IMR-90 (cell line): ENCODE results near the gene PPP6C. TPM values are rescaled to one million over a fixed set of nuclear protein-coding genes. Genes with fewer than 3 reads are reported as not detected.
"Not testable (repeated sequence)": the region's sequence is repeated elsewhere in the genome, so short reads cannot be mapped to it uniquely, and the experiment has no call there.

Source experiments
- ATAC-seq: fragments of 200-7000 bp; cut with Tn5 transposase; 2 replicates; pipeline ENCODE4 v1.9.1; 2020; ENCODE audit warnings: low read depth, mild to moderate bottlenecking, moderate library complexity
- BruUV-seq: library from RNA; stranded (reverse); fragments of 400-500 nt; replicated peaks from 2 replicates; lab custom pipeline; 2021; lab: Mats Ljungman, UMichigan
- CTCF ChIA-PET: fragments of 300-600 bp; formaldehyde crosslinking; extraction: SDS; loops from one replicate; lab custom pipeline; 2021; ENCODE audit warnings: antibody characterized with exemption; lab: Yijun Ruan, JAX
- POLR2A ChIA-PET: fragments of 300-600 bp; sonication (Branson Sonifier 250); formaldehyde crosslinking; loops from one replicate; lab custom pipeline; 2022; ENCODE audit warnings: antibody characterized with exemption; ENCODE audit not compliant: unreplicated experiment; lab: Charles Lee
- DNase-seq: peaks from one replicate; pipeline ENCODE4 v3.0.0; 2013
- H2AFZ ChIP-seq: replicated peaks from 2 replicates; pipeline ENCODE3; 2013; ENCODE audit warnings: low read length, mild to moderate bottlenecking; ENCODE audit not compliant: poor library complexity
- H2AK5ac ChIP-seq: 2 replicates; pipeline ENCODE4 v1.6.1; 2013; ENCODE audit warnings: low read depth, low read length, inconsistent platforms
- H2AK9ac ChIP-seq: replicated peaks from 2 replicates; pipeline ENCODE3; 2013; ENCODE audit warnings: mild to moderate bottlenecking, low read depth, low read length, moderate library complexity; ENCODE audit not compliant: poor library complexity
- H2BK120ac ChIP-seq: 2 replicates; pipeline ENCODE4 v1.6.1; 2013; ENCODE audit warnings: low read depth, low read length, inconsistent platforms
- H2BK15ac ChIP-seq: 3 replicates; pipeline ENCODE4 v1.6.1; 2013; ENCODE audit warnings: low read depth, low read length, inconsistent platforms
- H2BK20ac ChIP-seq: 2 replicates; pipeline ENCODE4 v1.6.1; 2013; ENCODE audit warnings: low read depth, mild to moderate bottlenecking, inconsistent platforms, low read length, moderate library complexity
- H2BK5ac ChIP-seq: 2 replicates; pipeline ENCODE4 v1.6.1; 2013; ENCODE audit warnings: mild to moderate bottlenecking, low read depth, low read length, inconsistent platforms; ENCODE audit not compliant: poor library complexity, severe bottlenecking
- H3K14ac ChIP-seq: replicated peaks from 2 replicates; pipeline ENCODE4 v1.6.1; 2013; ENCODE audit warnings: low read depth, low read length, inconsistent platforms
- H3K18ac ChIP-seq: 2 replicates; pipeline ENCODE4 v1.6.1; 2013; ENCODE audit warnings: low read depth, low read length, control low read depth
- H3K23ac ChIP-seq: 2 replicates; pipeline ENCODE4 v1.6.1; 2013; ENCODE audit warnings: low read depth, low read length, inconsistent platforms
- H3K27ac ChIP-seq: 2 replicates; pipeline ENCODE4 v1.5.1; 2013; ENCODE audit warnings: mild to moderate bottlenecking, control low read depth, low read length; ENCODE audit not compliant: insufficient read depth
- H3K27me3 ChIP-seq: 2 replicates; pipeline ENCODE4 v1.6.1; 2013; ENCODE audit warnings: low read length; ENCODE audit not compliant: control insufficient read depth, insufficient read depth
- H3K36me3 ChIP-seq: 2 replicates; pipeline ENCODE4 v1.6.1; 2013; ENCODE audit warnings: low read length, mixed read lengths; ENCODE audit not compliant: control insufficient read depth, insufficient read depth
- H3K4ac ChIP-seq: 2 replicates; pipeline ENCODE4 v1.6.1; 2013; ENCODE audit warnings: low read depth, low read length, inconsistent platforms
- H3K4me1 ChIP-seq: 2 replicates; pipeline ENCODE4 v1.6.1; 2013; ENCODE audit warnings: low read length, mixed read lengths; ENCODE audit not compliant: control insufficient read depth, insufficient read depth
- H3K4me2 ChIP-seq: 2 replicates; pipeline ENCODE4 v1.6.1; 2013; ENCODE audit warnings: low read depth, mild to moderate bottlenecking, control low read depth, low read length, moderate library complexity
- H3K4me3 ChIP-seq: 2 replicates; pipeline ENCODE4 v1.5.1; 2013; ENCODE audit warnings: low read depth, mild to moderate bottlenecking, control low read depth, low read length, moderate library complexity; ENCODE audit not compliant: insufficient read depth
- H3K56ac ChIP-seq: 2 replicates; pipeline ENCODE4 v1.6.1; 2013; ENCODE audit warnings: low read length, inconsistent platforms; ENCODE audit not compliant: insufficient read depth; ENCODE audit errors: extremely low read depth
- H3K79me1 ChIP-seq, 2 experiments: 2 replicates each; pipeline ENCODE4 v1.6.1; 2013; ENCODE audit warnings: low read length in 2 of 2, inconsistent platforms in 1 of 2, low read depth in 1 of 2
- H3K9ac ChIP-seq: 2 replicates; pipeline ENCODE4 v1.6.1; 2013; ENCODE audit warnings: low read depth, low read length, control low read depth
- H3K9me1 ChIP-seq: 2 replicates; pipeline ENCODE4 v1.6.1; 2013; ENCODE audit warnings: low read length, inconsistent platforms; ENCODE audit not compliant: insufficient read depth
- H3K9me3 ChIP-seq: 2 replicates; pipeline ENCODE4 v1.6.1; 2013; ENCODE audit warnings: low read length; ENCODE audit not compliant: control insufficient read depth, insufficient read depth
- H4K20me1 ChIP-seq: 2 replicates; pipeline ENCODE4 v1.6.1; 2013; ENCODE audit warnings: low read length, inconsistent platforms; ENCODE audit not compliant: insufficient read depth
- H4K5ac ChIP-seq: 2 replicates; pipeline ENCODE4 v1.6.1; 2013; ENCODE audit warnings: mild to moderate bottlenecking, low read depth, low read length, control low read depth
- H4K8ac ChIP-seq, 2 experiments: 2 replicates each; pipeline ENCODE4 v1.6.1; 2013; ENCODE audit warnings: low read depth in 2 of 2, low read length in 2 of 2, control low read depth in 1 of 2, inconsistent platforms in 1 of 2
- H4K91ac ChIP-seq: 2 replicates; pipeline ENCODE4 v1.6.1; 2013; ENCODE audit warnings: low read depth, low read length, inconsistent platforms; ENCODE audit not compliant: insufficient read depth
- WGBS, 2 experiments: methylation state at CpG; one replicate each; pipeline versions ENCODE4 v1.1.5 to v1.1.7; 2013; ENCODE audit warnings: missing lambda C conversion rate in 2 of 2; ENCODE audit not compliant: insufficient read length in 1 of 2; ENCODE audit errors: extremely low coverage in 2 of 2; 5-methylcytosine and 5-hydroxymethylcytosine counted together
- dilution Hi-C: fragments of 300-500 bp; cut with HindIII; formaldehyde crosslinking; loops from one replicate; pipeline ENCODE4 v1.14.3; 2018; ENCODE audit warnings: low sequenced_read_pairs; ENCODE audit not compliant: unreplicated experiment
- in situ Hi-C: fragments of 300-500 bp; cut with MboI; formaldehyde crosslinking; loops from 3 replicates; pipeline ENCODE4 v1.14.3; 2019; ENCODE audit warnings: low sequenced_read_pairs, inconsistent platforms, mixed read lengths
- intact Hi-C: fragments of 100-400 bp; cut with micrococcal nuclease; formaldehyde crosslinking; loops from 2 replicates; pipeline ENCODE4 v1.10.0; 2022
- polyA plus RNA-seq, 3 experiments: library from polyadenylated mRNA; depleted of rRNA; stranded (reverse); fragments of >200 nt; gene quantifications; 2 replicates each; pipeline ENCODE4 v1.2.3, GENCODE V29; 2012; ENCODE audit warnings: low replicate concordance in 1 of 3
- total RNA-seq: library from RNA; depleted of rRNA; stranded (reverse); fragments of >200 nt; gene quantifications from 2 replicates; pipeline ENCODE4 v1.2.3, GENCODE V29; 2012

PPP6C gene
- total and polyA plus RNA-seq, 2 of the 4 experiments (the other 2 are of a cell fraction) = 14.5 to 15.4 TPM

DNA sequence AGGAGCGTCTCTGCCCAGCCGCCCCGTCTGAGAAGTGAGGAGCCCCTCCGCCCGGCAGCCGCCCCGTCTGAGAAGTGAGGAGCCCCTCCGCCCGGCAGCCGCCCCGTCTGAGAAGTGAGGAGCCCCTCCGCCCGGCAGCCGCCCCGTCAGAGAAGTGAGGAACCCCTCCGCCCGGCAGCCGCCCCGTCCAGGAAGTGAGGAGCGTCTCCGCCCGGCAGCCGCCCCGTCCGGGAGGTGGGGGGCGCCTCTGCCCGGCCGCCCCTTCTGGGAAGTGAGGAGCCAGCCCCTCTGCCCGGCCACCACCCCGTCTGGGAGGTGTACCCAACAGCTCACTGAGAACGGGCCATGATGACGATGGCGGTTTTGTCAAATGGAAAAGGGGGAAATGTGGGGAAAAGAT lies 81.1 kb downstream of the PPP6C start:
- DNase-seq, intact Hi-C loops, H3K9me3 ChIP-seq, H2AK9ac ChIP-seq, H4K8ac ChIP-seq, H2BK20ac ChIP-seq, dilution Hi-C loops, H4K5ac ChIP-seq, H2AFZ ChIP-seq, H2BK15ac ChIP-seq, H2BK5ac ChIP-seq, POLR2A ChIA-PET, ATAC-seq, H3K23ac ChIP-seq, H2AK5ac ChIP-seq, H3K9me1 ChIP-seq, H3K56ac ChIP-seq, H3K27ac ChIP-seq, H4K91ac ChIP-seq, H2BK120ac ChIP-seq, H3K14ac ChIP-seq, H3K4ac ChIP-seq, H3K4me1 ChIP-seq, H3K4me2 ChIP-seq, H3K4me3 ChIP-seq, in situ Hi-C loops, H3K36me3 ChIP-seq, H3K9ac ChIP-seq, H3K18ac ChIP-seq, H3K27me3 ChIP-seq, BruUV-seq, CTCF ChIA-PET: not testable (repeated sequence)
- peaks cover 12% of the 10 kb centered on the region; the same call in 1 of the 2 replicates for H4K20me1 ChIP-seq
- peaks cover 17% of the 10 kb centered on the region in 2 experiments for H3K79me1 ChIP-seq
- WGBS, 2 experiments = 98% methylated on average over 9 of the region's 33 CpGs; no CpG with 5 or more reads in 1 of the 2 experiments
